RCC 7860 (cell line): ENCODE data around the gene UCKL1.
"Not testable (repeated sequence)": the region's sequence is repeated elsewhere in the genome, so short reads cannot be mapped to it uniquely, and the experiment has no call there.

Experiments
- DNase-seq: peaks from one replicate; pipeline ENCODE4 v3.0.0-alpha.2; 2015; ENCODE audit warnings: low spot score
- FAIRE-seq: peaks from 2 replicates; lab custom pipeline; 2012; peaks lifted over from hg19 to GRCh38; lab: Jason Lieb, UNC

The UCKL1 gene

DNA sequence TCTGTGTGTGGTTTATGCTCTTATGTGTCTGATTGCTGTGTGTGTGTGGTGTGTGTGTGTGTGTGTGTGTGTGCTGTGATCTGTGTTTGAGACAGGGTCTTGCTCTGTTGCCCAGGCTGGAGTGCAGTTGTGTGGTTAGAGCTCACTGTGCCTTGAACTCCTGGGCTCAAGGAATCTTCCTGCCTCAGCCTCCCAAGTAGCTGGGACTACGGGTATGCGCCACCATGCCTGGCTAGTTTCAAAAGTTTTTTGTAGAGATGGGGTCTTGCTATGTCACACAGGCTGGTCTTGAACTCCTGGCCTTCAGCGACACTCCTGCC is 16.9 kb upstream of the UCKL1 start:
- no peak for FAIRE-seq
- DNase-seq = no peak

DNA sequence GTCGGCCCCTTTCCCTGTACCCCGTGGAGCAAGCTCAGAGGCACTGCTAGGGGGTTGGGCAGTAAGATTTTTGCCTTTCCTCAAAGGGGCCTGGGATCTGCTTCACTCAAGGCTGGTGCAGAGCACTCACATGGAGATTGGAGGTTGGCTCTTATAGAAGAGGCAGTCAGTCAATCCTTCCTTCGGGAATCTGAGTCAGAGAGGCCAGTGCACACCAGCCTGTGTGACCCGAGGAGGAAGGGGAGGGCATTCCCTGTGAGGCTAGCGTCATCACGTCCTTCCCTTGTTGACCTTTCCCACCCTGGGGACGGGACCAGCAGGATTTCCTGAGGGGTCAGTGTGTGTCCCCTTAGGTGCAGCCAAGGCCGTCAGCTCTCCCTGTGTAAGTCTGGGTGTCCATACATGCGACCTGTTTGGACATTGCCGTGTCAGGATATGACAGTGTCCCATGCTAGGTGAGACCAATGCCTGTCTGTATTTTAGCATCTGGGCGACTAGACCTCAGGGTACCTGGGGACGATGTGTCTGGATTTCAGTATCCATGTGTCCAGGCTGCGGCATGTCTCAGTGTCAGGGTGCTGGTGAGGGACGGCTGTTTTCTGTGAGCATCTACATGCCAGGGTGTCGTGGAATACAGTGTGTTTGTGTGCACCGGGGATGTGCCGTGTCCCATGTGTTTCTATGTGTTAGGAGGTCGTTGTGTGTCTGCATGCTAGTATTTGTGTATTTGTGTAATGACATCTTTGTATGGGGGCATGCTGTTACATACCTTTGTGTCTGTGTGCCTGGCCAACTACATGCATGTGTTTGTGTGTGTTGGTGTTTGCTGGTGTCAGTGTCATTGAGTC is 16.3 kb upstream of the UCKL1 start:
- DNase-seq = no peak
- no peak for FAIRE-seq

DNA sequence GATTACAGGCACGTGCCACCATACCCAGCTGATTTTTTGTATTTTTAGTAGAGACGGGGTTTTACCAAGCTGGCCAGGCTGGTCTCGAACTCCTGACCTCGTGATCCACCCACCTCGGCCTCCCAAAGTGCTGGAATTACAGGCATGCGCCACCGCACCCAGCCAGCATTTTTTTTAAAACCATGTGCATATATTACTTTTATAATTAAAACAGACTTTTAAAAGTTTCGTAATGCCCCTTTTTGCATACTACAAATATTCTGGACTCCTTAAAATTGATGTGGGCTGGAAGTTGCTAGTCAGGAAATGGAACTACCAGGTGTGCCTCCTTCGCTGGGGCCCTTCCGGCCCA is 15.7 kb upstream of the UCKL1 start:
- DNase-seq, FAIRE-seq: not testable (repeated sequence)

DNA sequence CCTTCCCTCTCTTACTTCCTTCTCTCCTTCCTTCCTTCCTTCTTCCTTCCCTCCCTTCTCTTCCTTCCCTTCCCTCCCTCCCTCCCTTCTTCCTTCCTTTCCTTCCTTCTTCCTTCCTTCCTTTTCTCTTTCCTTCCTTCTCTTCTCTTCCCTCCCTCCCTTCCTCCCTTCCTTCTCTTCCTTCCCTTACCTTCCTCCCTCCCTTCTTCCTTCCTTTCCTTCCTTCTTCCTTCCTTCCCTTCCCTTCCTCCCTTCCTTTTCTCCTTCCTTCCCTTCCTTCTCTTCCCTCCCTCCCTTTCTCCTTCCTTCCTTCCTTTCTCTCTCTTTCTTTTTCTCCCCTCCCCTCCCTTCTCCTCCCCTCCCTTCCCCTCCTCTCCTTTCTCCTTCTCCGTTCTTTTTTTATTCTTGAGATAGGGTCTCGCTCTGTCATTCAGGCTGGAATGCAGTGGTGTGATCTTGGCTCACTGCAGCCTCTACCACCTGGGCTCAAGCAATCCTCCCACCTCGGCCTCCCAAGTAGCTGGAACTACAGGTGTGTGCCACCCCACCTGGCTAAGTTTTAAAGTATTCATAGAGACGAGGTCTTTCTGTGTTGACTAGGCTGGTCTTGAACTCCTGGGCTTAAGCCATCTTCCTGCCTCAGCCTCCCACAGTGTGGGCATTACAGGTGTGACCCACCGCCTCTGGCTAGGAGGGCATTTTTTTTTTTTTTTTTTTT is 14.7 kb upstream of the UCKL1 start:
- no peak for FAIRE-seq
- no peak for DNase-seq

DNA sequence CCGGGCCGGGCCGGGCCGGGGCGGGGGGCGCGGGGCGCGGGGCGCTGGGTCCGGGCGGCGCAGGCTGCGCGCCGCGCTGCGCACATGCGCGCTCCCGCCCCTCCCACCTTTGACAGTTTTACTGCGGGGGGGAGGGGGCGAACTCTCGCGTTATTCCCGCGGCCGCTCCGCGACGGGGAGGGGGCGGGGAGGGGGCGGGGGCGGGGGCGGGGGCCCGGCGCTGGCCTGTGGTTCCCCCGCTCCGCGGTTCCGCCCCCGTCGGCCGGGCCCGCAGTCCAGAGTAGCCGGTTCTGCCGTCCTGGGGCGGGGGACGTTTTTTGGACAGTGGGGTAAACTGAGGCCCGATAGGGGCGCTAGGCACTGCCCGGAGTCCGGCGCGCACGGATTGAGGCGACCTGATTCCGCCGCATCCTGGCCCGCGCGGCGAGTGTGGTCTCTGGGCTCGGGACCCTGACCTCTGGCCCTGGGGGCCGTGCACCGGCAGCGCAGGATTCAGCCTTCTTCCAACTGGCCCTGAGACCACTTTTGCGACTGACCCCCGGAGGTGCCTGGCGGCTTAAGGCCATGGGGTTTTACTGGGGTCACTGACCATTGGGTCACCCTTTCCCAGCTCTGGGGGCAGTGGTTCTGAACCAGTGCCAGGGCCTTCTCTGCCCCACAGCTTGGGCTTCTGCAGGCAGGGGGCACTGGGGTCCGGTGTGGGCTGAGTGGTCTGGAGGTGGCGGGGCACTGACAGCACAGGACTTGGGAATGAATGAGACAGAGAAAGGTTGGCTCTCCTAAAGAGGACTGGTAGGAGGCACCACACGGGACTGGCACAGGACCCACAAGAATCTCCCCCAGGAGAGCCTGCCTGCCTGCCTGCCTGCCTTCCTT is 13.9 kb upstream of the UCKL1 start, which contains the start of gene ZNF512B:
Gene ZNF512B, minus strand, starts transcription at position 93 of the 876 bp plus-strand sequence. CDS start 1,980 bp downstream, outside the sequence.
- DNase-seq = no peak

DNA sequence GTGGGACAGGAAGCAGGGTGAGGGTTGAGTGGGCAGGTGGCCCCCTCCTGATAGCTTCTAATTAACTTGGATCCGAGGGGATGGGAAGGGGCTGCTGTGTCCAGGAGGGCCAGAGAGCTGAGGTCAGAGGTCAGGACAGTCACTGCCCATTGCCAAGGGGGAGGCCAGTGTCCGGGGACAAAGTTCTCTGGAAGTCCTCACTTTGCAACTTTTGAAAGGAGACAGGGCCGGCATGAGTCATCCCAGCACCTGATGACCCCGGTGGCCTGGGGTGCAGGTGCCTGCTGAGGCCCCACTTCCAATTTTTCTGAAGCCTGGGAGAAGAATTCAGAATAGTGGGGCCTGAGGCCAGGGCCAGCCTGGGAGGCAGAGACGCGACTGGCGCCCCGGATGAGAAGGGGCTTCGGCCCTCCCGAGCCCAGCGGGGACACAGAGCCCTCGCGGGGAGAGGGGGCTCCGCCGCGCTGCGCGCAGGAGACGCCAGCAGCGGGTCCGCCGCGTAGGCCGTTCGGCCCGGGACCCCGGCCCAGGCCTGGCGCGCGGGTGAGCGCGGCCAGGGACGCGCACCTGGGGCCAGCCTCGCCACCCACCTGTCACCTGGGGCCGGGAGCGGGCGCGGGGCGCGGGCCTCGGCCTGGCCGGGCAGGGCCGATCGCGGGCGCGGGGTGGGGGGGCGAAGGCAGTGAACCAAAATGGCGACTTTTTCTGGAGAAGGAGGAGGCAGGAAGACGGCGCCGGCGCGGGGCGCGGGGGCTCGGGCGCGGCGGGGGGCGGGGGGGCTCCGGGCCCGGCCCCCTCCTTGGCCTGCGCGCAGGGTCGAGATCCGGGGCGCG is 12.9 kb upstream of the UCKL1 start:
- FAIRE-seq (no peak), DNase-seq (no peak)

More for the DNA sequence above, 13.9 kb upstream of the UCKL1 start, which contains the start of gene ZNF512B:
- FAIRE-seq = no peak

DNA sequence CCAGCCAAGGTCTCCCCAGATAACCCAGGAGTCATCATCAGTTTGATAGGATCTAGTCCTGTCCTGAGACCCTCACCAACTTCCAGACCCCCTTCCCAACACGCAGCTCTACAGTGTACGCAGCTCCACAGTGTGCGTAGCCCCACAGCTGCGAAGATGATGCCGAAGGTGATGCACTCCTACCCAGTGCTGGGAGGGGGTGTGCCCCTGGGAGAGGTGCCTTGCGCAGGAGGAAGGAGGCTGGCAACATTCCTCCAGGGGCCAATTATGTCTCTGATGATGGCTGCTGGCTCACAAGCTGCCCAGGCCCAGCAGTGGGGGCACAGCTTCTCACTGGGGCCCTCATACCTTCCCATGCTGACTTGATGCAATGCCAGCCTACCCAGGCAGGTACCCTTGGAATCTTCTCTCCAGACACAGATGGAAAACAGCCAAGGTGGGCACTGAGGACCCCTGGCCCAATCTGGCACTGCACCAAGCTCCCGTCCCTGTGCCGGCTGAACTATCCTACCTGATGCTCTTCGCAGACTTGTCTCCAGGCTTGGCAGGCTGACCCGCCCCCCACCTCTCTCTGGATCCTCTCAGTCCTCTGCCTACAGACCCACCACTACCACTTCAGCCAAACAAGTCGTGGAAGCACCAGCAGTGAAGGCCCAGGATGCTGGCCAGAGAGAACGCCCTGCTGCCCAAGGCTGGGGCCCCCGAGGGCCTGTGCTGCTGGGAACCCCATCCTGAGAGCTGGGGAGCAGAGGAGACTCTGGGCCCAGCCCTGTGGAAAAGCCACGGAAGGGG is 12.1 kb upstream of the UCKL1 start:
- no peak for FAIRE-seq
- no peak for DNase-seq

DNA sequence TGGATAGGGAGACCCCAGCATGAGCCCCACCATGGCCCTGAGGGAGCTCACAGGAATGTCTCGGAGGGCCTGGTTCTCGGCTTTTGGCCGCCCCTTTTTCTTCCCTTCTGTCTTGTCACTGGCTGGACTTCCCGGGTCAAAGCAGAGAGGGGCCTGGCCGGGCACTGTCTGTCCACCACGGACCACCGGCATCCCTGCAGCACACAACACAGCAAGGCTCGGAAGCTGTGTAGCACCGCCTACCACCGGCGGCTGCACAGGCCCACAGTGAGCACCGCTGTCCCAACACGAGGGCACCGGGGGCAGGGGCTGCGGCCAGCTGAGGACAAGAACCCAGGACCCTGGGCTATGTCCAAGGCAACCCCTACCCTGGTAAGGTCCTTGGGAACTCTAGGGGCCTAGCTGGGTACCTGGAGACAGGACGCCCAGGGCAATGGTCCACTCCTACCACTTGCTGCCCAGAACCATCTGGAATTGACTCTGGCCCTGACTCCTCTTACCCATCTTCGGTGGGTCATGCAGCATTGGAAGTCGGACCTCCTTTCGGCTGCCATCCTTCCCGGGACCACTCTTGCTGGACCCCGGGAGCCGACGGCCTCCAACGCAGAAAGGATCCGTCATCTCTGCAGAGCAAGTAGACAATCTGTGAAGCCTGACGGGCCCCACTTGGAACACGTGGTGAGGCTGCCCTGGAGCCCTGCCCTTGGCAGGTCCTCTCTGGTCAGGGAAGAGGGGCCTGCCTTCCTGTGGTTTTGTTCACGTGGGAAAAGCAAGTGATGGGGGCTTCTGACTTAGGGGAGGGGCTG is 11.3 kb upstream of the UCKL1 start:
- FAIRE-seq (no peak), DNase-seq (no peak)

DNA sequence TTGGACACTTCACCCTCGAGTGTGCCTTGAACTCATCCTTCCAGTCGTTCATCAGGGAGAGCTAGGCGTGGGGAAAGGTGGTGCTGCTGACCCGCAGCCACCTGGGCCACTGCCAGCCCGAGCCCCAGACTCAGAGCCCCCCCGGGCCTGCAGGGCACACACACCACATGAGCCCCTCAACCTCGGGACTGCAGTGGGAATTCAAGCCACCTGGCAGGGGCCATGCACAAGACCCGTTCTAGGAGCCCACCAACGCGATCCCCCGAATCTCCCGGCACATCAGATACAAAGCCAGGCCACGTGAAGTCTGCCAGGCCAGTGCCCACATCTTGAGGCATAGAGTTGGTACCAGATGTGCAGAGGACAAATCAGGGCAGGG is 10.7 kb upstream of the UCKL1 start:
- FAIRE-seq = no peak
- DNase-seq = no peak

DNA sequence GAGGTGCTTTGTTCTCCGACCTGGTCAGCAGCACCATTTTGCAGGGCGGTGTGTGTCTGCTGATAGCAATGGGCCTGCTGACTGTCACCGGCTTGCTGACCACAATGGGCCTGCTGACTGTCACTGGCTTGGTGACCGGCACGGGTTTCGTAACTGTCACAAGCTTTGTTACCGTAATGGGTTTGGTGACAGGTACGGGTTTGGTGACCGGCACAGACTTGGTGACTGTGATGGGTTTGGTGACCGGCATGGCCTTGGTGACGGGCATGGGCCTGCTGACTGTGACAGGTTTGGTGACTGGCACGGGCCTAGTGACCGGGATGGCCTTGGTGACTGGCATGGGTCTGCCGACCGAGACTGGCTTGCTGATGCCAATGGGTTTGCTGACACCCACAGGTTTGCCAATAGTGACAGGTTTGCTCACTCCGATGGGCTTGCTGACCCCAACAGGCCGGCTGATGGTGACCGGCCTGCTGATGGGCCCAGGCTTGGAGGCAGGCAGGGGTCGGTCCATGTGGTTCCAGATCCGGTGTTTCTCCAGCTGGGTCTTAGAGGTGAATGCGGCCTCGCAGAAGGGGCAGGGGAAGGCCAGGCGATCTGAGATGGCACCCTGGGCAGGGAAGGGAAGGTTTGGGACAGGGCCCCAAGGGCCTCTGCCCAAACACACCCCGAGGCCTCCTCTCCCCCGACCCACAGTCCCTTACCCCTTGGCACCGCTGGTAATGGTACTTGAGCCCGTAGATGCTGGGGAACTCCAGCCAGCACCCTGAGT is 10.1 kb upstream of the UCKL1 start:
- FAIRE-seq (no peak), DNase-seq (no peak)

DNA sequence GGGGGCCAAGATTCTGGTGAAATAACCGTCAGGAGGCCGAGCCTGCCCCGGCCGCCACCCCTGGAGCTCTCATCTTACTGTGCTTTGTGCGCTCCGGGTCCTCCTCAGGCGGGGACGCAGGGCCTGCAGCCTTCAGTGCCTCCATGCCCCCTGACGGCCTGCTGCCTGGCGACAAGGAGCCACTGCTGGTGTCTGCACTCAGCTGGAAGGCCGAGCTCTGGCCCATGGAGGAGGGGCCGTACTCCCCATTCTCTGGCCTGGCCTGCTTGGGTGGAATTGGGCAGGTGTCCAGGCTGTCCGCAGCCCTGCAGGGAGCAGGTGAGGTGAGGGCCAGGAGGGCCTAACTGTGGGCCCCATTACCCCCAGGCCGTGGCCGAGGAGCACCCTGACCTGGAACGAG is 8.2 kb upstream of the UCKL1 start:
- FAIRE-seq (no peak), DNase-seq (no peak)

DNA sequence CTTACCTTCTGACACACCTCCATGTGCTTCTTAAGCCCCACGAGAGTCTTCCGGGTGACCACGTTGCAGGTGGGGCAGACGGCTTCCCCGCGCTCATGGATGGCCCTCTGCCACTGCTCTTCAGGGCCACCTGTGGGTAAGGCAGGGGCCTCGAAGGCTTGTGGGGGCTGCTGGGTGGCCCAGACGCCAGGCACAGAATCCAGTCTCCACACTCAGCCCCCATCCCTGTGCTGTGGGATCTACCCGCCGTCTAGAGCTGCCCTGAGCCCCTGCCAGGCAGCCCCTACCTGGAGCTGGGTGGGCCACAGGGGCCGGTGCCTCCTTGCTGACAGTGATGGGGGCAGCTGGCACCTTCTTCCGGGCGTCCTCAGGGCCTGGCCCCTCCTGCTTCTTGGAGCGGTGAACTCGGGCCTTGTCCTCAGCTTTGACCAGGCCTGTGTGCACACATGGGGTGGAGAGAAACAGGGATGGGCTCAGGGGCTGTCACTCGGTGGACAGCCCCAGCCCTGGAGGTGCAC is 7.6 kb upstream of the UCKL1 start:
- DNase-seq = no peak
- no peak for FAIRE-seq

DNA sequence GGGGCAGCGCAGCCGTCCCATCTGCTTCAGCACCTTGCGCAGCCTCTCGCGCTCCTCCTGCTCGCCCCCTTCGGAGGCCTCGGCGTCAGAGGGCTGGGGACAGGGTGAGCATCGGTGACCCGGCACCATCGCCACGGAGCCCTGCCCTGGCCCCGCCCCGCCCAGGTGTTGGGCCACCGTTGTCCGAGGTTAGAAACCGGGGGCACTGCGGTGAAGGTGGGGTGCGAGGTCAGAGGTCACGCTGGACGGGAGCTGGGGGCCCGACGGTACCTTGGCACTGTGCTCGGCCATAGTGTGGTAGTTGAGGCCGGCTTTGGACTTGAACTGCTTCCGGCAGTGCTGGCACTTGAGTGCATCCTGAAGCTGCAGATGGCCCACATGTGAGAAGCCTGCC is 7.1 kb upstream of the UCKL1 start:
- FAIRE-seq (no peak), DNase-seq (no peak)

DNA sequence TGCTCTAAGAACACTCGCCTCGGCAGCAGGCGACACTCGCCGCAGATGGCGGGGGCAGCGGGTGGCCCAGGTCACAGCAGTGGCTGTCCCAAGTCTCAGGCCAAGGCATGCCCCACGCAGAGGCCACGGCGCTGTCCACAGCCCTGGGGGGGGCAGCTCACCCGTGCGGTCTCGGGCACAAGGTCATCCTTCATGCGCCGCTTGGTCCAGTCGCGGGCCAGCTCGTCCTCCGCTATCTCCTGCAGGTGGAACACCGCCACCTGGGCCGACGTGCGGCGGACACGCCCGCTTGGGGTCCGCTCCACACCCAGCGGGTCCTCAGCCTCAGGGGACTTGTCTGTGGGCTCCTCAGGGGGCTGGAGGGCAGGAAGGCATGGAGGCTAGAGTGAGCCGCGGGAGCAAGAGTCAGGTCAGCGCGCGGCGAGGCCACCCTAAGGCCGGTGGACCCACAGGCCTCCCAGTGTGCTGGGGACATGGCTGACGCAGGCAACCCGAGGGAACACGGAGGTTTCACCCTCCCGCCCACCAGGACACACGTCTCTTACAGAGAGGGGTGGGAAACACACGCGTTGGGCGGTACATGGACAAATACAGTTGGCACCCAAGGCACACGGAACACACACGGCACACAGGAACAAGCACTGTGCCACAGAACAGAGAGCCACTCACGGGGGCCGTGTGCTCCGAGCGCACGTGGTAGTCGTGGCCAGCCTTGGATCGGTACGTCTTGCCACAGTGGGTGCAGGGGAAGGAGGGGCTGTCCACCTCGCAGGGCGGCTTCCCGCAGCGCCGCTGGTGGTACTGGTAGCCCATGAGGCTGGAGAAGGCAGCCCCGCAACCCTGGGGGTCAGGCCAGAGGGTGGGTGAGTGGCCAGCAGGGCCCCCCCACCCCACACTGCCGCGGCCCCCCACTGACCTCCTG is 6.5 kb upstream of the UCKL1 start:
- no peak for FAIRE-seq
- no peak for DNase-seq

DNA sequence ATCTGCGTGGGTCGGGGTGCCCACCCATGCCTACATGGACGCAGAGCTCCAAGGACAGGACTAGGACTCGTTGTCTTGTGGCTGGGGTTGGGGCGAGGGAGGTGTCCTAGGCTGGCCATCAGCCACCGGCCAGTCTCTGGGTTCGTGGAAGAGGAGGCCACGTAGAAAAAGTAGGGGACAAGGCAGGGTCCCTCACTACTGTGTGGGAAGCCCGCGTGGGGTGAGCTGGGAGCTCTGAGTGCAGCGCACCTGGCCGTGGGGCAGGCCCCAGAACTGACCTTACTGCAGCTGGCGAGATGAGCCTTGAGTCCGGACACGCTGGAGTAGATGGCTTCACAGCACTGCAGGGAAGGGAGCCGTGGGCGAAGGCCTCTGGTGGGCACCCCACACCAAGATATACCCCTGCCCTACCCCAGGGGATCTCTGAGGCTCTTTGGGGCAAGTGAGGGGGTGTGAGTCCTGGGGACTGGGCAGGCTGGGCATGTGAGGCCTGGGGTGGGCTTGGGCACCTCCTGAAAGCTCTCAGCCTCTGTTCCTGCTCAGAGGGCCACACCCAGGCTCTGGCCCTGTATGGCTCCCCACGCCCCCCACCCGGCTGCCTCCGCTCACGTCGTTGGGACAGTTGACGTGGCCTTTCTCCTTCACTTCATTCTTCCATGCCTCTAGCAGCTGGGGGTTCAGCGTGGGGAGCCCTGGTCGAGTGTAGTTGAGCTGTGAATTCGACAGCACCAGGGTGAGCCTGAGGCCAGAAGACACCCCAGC is 5.6 kb upstream of the UCKL1 start:
- no peak for FAIRE-seq
- no peak for DNase-seq
